Psoas muscle (tissue), 8 donors: ENCODE results near the gene LTBP1. TPM values are rescaled to one million over a fixed set of nuclear protein-coding genes. Genes with fewer than 3 reads are reported as not detected.

Experiments
- ATAC-seq, 4 donors: fragments of 200-7000 bp; cut with Tn5 transposase; one replicate each; pipeline ENCODE4 v1.9.1; 2020; ENCODE audit warnings: moderate library complexity in 3 of 4, mild to moderate bottlenecking in 2 of 4
- DNase-seq, 2 donors: peaks; one replicate each; pipeline ENCODE4 v3.0.0-alpha.2; 2020
- H3K27ac ChIP-seq: fragments of 200-600 bp; one replicate; pipeline ENCODE4 v1.8.0; 2022
- H3K27me3 ChIP-seq, 3 donors: fragments of 200-600 bp in 1 of 3; one replicate each; pipeline versions ENCODE4 v1.6.1 to v1.8.0; 2013 to 2022; ENCODE audit warnings: low read length in 2 of 3, mild to moderate bottlenecking in 2 of 3, moderate library complexity in 1 of 3; ENCODE audit not compliant: insufficient read depth in 3 of 3
- H3K36me3 ChIP-seq, 2 donors: fragments of 200-600 bp in 1 of 2; one replicate each; pipeline versions ENCODE4 v1.6.1 to v1.8.0; 2013 to 2022; ENCODE audit warnings: low read depth in 1 of 2, mild to moderate bottlenecking in 1 of 2, moderate library complexity in 1 of 2; ENCODE audit not compliant: insufficient read depth in 1 of 2
- H3K4me1 ChIP-seq: fragments of 200-600 bp; one replicate; pipeline ENCODE4 v1.8.0; 2022
- H3K4me3 ChIP-seq: fragments of 200-600 bp; one replicate; pipeline ENCODE4 v1.8.0; 2022; ENCODE audit warnings: mild to moderate bottlenecking
- H3K9me3 ChIP-seq: fragments of 200-600 bp; one replicate; pipeline ENCODE4 v1.8.0; 2022
- CTCF ChIP-seq: fragments of 200-600 bp; IDR thresholded peaks from one replicate; pipeline ENCODE4 v1.8.0; 2022; ENCODE audit warnings: antibody characterized with exemption
- WGBS, 3 donors: extraction: QIAGEN DNeasy Blood & Tissue Kit; methylation state at CpG; one replicate each; pipeline versions ENCODE4 v1.1.6 to v1.1.7; 2013; 5-methylcytosine and 5-hydroxymethylcytosine counted together
- intact Hi-C, 2 donors: fragments of 100-400 bp; cut with DNase I; formaldehyde crosslinking; loops; one replicate each; pipeline versions ENCODE4 v1.11.0 to v1.14.2; 2022
- polyA plus RNA-seq, 3 donors: library from polyadenylated mRNA; stranded (reverse); fragments of 200-250 nt; gene quantifications; one replicate each; pipeline ENCODE4 v1.2.3, GENCODE V29; 2013
- total RNA-seq, 4 donors: library from RNA; stranded (reverse); fragmentation: NEBNext Ultra II Directional in 2 of 4; extraction: Animal tissue kit (Norgen Biotek cat#: 25700) in 2 of 4; gene quantifications; one replicate each; pipeline versions ENCODE4 v1.2.1 to v1.2.4, GENCODE V29; 2021 to 2023
- donor health status: healthy with polysubstance abuse.
- donor health status: DM: no; HTN: no; CAD: no; lungs with moderate emphysema.
- donor health status: Bipolar disorder and iron deficiency.
- donor health status: healthy.
- donor health status: DM: yes; HTN: yes; CAD: no.
- donor health status: DM: no; HTN: no; CAD: no.
- donor health status: DM: no; HTN: no; CAD: no.
- donor health status: DM: yes; HTN: yes; CAD: no.

The LTBP1 gene
- total and polyA plus RNA-seq, 7 donors = 5.9 to 26.8 (median 9.5) TPM

DNA sequence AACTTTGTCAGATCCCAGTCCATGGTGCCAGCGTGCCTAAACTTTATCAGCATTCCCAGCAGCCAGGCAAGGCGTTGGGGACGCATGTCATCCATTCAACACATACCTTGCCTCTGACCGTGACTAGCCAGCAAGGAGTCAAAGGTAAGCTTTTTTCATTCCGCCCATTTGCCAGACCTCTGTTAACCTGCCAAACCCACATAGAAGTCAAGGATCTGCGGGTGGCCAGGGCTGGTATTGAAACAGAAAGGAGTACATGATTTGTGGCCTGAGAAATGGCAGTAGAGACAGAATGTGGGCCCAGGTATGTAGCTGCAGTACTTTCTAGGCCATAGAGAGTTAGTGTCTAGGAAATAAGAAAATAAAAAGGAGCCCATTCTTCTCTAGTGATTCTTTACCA, 240.2 kb downstream of the LTBP1 start:
- intact Hi-C loops = no loop called here
- no peaks in the 10 kb centered on the region for H3K27me3 ChIP-seq
- H3K27ac ChIP-seq = no peak overlapping the region
- no peak for ATAC-seq
- no peak for DNase-seq
- H3K4me1 ChIP-seq = no peaks in the 10 kb centered on the region
- TF ChIP-seq CTCF = no peak
- no peak overlapping the region for H3K4me3 ChIP-seq
- no peaks in the 10 kb centered on the region for H3K9me3 ChIP-seq
- 79 to 87% (median 82%) methylated on average over 6 of the region's 6 CpGs for WGBS, 3 donors
- H3K36me3 ChIP-seq = peaks cover 0 to 32% of the 10 kb centered on the region in 2 donors

- Histone ChIP-seq H3K4me1 (no peaks in the 10 kb centered on the region), H3K4me3 (no peak overlapping the region), H3K36me3 (peaks cover 0 to 36% of the 10 kb centered on the region in 2 donors), H3K27me3 (no peaks in the 10 kb centered on the region), H3K9me3 (no peaks in the 10 kb centered on the region), H3K27ac (no peak overlapping the region)
- intact Hi-C loops = no loop called here
- no peak for ATAC-seq
- 97 to 99% (median 97%) methylated on average over 3 of the region's 3 CpGs for WGBS, 3 donors
- no peak for DNase-seq
- no peak for TF ChIP-seq CTCF
Measured at GRCh38 chr2:33188799-33189198, 242.0 kb downstream of the LTBP1 start.

DNA sequence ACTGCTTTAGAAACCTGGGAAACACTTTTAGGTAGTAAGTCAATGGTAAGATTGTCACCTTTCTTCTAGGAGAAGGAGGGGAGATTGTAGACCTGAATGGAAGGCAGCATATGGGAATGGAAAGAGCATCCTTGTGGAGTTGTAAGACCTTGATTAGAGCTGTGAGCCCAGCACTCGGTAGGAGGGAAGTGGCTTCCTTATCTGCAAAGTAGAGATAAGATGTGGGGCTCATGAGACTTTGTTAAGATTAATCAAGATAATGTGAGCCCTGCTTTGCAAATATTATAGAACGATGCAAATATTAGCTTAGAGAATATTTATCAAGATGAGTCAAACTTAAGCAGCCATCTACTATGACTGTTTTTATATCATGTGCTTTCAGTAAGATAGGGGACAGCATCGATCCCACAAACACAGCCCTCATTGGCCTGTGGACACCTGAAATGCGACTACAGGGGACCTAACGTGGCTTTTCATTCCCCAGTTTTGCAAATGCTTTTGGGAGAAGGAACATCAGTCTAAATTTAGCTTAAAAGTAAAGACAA, 243.7 kb downstream of the LTBP1 start:
- ATAC-seq (no peak), DNase-seq (no peak)
- 85 to 90% (median 89%) methylated on average over 5 of the region's 5 CpGs for WGBS, 3 donors
- intact Hi-C loops = no loop called here
- H3K27me3 ChIP-seq = no peaks in the 10 kb centered on the region
- H3K27ac ChIP-seq = no peak overlapping the region
- H3K9me3 ChIP-seq = no peaks in the 10 kb centered on the region
- no peak for TF ChIP-seq CTCF
- no peak overlapping the region for H3K4me3 ChIP-seq
- peaks cover 0 to 36% of the 10 kb centered on the region in 2 donors for H3K36me3 ChIP-seq
- H3K4me1 ChIP-seq = no peaks in the 10 kb centered on the region

DNA sequence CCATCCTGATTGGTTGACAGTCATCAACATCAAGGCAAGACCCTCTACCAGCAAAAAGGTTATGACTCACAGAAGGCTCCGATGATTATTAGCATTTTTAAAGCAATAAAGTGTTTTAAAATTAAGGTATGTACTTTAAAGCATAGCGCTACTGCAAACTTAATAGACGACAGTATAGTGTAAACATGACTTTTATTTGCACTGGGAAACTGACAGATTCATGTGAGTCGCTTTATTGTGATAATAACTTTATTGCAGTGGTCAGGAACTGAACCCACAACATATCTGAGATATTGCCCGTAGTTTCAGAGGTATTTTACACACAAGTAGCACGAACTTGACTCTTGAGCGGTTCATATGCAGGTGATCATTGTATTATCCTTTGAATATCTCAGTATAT, 249.1 kb downstream of the LTBP1 start:
- ATAC-seq = no peak

More for the DNA sequence above, 249.1 kb downstream of the LTBP1 start:
- Histone ChIP-seq H3K36me3 (peaks cover 0 to 4% of the 10 kb centered on the region in 2 donors), H3K27ac (no peak overlapping the region), H3K27me3 (no peaks in the 10 kb centered on the region), H3K4me1 (no peaks in the 10 kb centered on the region), H3K9me3 (no peaks in the 10 kb centered on the region), H3K4me3 (no peak overlapping the region)
- TF ChIP-seq CTCF = no peak
- 95 to 97% (median 96%) methylated on average over 7 of the region's 7 CpGs for WGBS, 3 donors
- intact Hi-C loops = no loop called here
- no peak for DNase-seq
